Activated CD4-positive, alpha-beta T cell treated with anti-CD3 and anti-CD28 coated beads for 36 hours (primary cell): ENCODE data around the gene ARHGAP35. TPM values are rescaled to one million over a fixed set of nuclear protein-coding genes. Genes with fewer than 3 reads are reported as not detected.

Source experiments
- ATAC-seq: fragments of 200-7000 bp; cut with Tn5 transposase; one replicate; pipeline ENCODE4 v1.10.0; 2021; ENCODE audit warnings: mild to moderate bottlenecking, moderate library complexity
- CTCF ChIA-PET: fragments of 350-600 bp; sonication (Branson Sonifier 250); formaldehyde crosslinking; loops from one replicate; lab custom pipeline; 2021; ENCODE audit warnings: antibody characterized with exemption; lab: Charles Lee
- POLR2A ChIA-PET: fragments of 350-600 bp; sonication (Branson Sonifier 250); formaldehyde crosslinking; loops from one replicate; lab custom pipeline; 2021; ENCODE audit warnings: antibody characterized with exemption, inconsistent platforms; lab: Charles Lee
- DNase-seq: peaks from one replicate; pipeline ENCODE4 v3.0.0-alpha.2; 2020
- H3K27ac Mint-ChIP-seq: one replicate; pipeline ENCODE4 v1.8.0; 2021; ENCODE audit warnings: mixed read lengths
- H3K27me3 Mint-ChIP-seq: one replicate; pipeline ENCODE4 v1.8.0; 2021; ENCODE audit warnings: mixed read lengths
- H3K36me3 Mint-ChIP-seq: one replicate; pipeline ENCODE4 v1.8.0; 2021; ENCODE audit warnings: low read depth, mixed read lengths
- H3K4me1 Mint-ChIP-seq: one replicate; pipeline ENCODE4 v1.8.0; 2021; ENCODE audit warnings: mixed read lengths
- H3K4me3 Mint-ChIP-seq: one replicate; pipeline ENCODE4 v1.8.0; 2021; ENCODE audit warnings: mild to moderate bottlenecking, moderate library complexity, mixed read lengths
- H3K9me3 Mint-ChIP-seq: one replicate; pipeline ENCODE4 v1.8.0; 2021; ENCODE audit warnings: low read depth, mixed read lengths
- intact Hi-C, 2 experiments: fragments of 100-400 bp; cut with DNase I in 1 of 2; cut with micrococcal nuclease in 1 of 2; formaldehyde crosslinking; loops; one replicate each; pipeline versions ENCODE4 v1.14.2 to v1.15.1; 2022 to 2024; cut with DNase I, micrococcal nuclease
- total RNA-seq, 2 experiments: library from RNA; stranded (reverse); gene quantifications; one replicate each; pipeline ENCODE4 v1.2.3, GENCODE V29; 2021

The ARHGAP35 gene
- total RNA-seq, 2 experiments from 2014 or later = 16.5 to 17.2 TPM

DNA sequence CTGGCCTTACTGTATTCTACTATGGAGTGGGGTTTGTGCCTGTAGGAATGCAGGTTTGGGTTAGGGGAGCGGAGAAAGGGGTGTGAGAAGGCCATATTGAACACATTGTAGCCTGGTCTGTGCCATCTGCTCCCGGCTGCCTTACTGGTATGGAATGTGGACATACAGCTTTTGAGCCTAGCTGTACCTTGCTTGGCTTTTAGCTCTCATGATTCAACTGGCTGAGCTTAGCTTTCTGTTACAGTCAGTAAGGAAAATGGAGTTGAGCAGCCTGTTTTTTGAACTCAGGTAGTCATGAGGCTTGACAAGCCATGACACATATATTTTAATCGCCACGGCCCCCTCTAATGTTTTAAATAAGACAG lies 41.6 kb downstream of the ARHGAP35 start:
- H3K4me1 Mint-ChIP-seq = peaks cover 34% of the 10 kb centered on the region
- CTCF ChIA-PET = interaction anchor here (1.2 kb wide), 1 partner anchor 87 kb away, joined by 3 read pairs; no protein-coding TSS in a partner anchor
- H3K36me3 Mint-ChIP-seq = no peaks in the 10 kb centered on the region
- intact Hi-C loops = no loop called here
- H3K4me3 Mint-ChIP-seq = no peak overlapping the region
- ATAC-seq (no peak), DNase-seq (no peak)
- H3K27me3 Mint-ChIP-seq = no peaks in the 10 kb centered on the region
- H3K9me3 Mint-ChIP-seq = no peaks in the 10 kb centered on the region
- no peak overlapping the region for H3K27ac Mint-ChIP-seq
- POLR2A ChIA-PET = no interaction called here

DNA sequence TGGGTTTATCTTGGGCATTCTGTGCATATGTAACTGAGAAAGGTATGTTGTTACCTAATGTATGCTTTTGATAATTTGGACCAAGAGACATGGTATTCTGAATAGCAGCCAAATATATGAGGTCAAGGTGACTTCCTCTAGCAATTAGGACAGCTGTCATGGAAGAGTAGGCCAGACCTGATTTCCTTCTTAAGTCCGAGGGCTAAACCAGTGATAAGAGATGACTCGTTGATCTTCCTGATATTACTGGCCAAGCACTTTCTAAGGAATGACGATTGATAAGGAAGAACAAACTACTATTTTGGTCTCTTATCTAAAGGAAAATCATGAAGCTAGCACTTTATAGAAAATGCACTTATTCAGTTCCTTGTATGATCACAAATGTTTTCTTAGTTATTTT lies 42.7 kb downstream of the ARHGAP35 start:
- Mint-ChIP-seq H3K4me1 (peaks cover 34% of the 10 kb centered on the region), H3K27me3 (no peaks in the 10 kb centered on the region), H3K27ac (no peak overlapping the region), H3K9me3 (no peaks in the 10 kb centered on the region), H3K4me3 (no peak overlapping the region), H3K36me3 (no peaks in the 10 kb centered on the region)
- ATAC-seq = no peak
- ChIA-PET POLR2A (no interaction called here), CTCF (interaction anchor here (0.6 kb wide), 1 partner anchor 13 kb away, joined by 3 read pairs; no protein-coding TSS in a partner anchor)
- DNase-seq = no peak
- intact Hi-C loops = no loop called here

DNA sequence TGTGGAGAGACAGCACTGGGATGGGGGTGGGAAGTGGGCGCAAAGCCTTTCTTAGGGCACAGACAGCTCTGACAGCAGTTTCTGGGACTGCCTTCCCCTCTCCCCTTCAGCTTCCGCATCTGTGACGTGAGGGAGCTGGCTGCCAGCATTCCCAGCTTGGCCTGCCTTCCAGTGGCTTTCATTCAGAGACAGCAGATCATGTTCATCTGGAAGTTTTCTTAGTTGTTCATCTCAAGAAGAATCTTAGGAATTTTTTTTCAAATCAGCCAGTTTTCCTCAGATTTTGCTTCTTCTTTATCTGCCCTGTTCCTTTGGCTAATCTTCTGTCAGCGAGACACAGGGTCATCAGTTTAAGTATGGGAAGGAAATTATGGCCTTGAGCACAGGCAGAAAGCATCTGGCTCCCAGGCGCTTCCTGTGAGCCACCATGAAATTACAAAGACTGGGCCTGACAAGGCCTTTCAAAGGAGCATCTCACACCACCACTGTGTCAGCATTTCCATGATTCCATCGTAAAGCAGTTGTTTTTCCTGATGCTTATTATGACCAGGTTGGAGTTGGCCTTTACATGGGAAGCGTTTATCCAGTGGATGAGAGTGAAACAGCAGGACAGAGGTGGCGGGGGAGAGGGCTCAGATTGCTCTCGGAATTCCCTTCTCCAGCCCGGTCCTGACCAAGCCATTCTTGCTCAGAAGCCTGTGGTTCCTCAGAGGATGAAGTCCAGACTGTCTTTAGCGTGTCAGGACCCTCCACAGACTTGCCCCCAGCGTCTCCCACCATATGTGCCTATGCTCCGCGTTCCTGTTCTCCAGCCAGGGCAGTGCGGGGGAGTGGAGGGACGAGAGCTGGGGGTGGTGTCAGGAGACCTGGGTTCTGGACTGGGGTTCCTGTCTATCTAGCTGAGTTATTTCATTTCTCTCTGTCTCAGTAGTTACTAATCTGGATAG lies 43.6 kb downstream of the ARHGAP35 start:
- DNase-seq (no peak), ATAC-seq (no peak)
- no peaks in the 10 kb centered on the region for H3K9me3 Mint-ChIP-seq
- H3K27ac Mint-ChIP-seq = no peak overlapping the region
- ChIA-PET POLR2A (no interaction called here), CTCF (interaction anchor here (0.6 to 0.7 kb wide), 2 partner anchors 14 to 44 kb away, joined by 3 read pairs; no protein-coding TSS in a partner anchor)
- intact Hi-C loops = no loop called here
- no peaks in the 10 kb centered on the region for H3K27me3 Mint-ChIP-seq
- H3K36me3 Mint-ChIP-seq = no peaks in the 10 kb centered on the region
- H3K4me1 Mint-ChIP-seq = peaks cover 34% of the 10 kb centered on the region
- no peak overlapping the region for H3K4me3 Mint-ChIP-seq

DNA sequence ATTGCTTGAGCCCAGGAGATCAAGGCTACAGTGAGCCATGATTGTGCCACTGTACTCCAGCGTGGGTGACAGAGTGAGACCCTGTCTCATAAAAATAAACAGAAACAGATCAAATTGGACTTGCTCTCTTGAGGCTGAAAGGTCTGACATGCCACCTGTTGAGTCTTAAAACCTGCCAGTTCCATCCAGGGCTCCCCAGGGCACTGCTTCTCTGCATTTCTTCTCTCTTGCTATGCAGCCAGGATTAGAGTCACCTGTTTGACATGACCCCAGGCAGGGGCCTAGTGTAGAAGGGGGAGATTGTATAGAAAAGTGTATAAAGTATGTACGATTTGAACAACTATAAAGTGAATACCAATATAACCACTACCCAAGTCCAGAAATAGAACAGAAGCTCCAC lies 45.4 kb downstream of the ARHGAP35 start:
- intact Hi-C loops = no loop called here
- Mint-ChIP-seq H3K4me3 (no peak overlapping the region), H3K9me3 (no peaks in the 10 kb centered on the region), H3K27me3 (no peaks in the 10 kb centered on the region), H3K36me3 (no peaks in the 10 kb centered on the region), H3K27ac (no peak overlapping the region), H3K4me1 (peaks cover 38% of the 10 kb centered on the region)
- DNase-seq = no peak
- ChIA-PET POLR2A (no interaction called here), CTCF (interaction anchor here (0.5 kb wide), 1 partner anchor 151 kb away, joined by 5 read pairs; no protein-coding TSS in a partner anchor)
- ATAC-seq = no peak

DNA sequence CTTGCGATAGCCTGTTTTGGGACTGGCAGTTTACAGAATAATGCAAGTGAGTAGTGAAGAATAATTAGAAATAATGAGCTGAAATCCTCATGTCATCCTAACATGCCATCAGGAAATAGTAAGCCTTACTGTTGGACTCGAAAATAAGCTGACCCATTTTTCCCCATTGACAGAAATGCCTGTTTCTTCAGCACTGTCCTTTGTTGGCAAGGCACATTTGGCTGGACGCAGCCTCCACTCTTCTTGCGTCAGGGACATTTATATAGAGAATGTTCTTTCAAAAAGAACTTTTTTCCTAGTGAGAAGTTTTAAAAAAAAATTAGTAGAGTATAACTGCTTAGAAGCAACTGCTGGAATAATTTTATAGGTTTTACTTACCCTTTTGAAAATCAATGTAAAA lies 47.1 kb downstream of the ARHGAP35 start:
- POLR2A ChIA-PET = interaction anchor here (0.7 kb wide), 1 partner anchor 812 kb away, joined by 3 read pairs; no protein-coding TSS in a partner anchor
- Mint-ChIP-seq H3K36me3 (no peaks in the 10 kb centered on the region), H3K4me3 (no peak overlapping the region), H3K9me3 (no peaks in the 10 kb centered on the region), H3K27ac (no peak overlapping the region), H3K4me1 (peaks cover 30% of the 10 kb centered on the region), H3K27me3 (no peaks in the 10 kb centered on the region)
- DNase-seq (no peak), ATAC-seq (no peak)
- intact Hi-C loops = no loop called here
- CTCF ChIA-PET = interaction anchor here (0.5 to 3.0 kb wide), 9 partner anchors 10 to 1126 kb away, joined by 3 to 13 read pairs (median 3); no protein-coding TSS in a partner anchor

DNA sequence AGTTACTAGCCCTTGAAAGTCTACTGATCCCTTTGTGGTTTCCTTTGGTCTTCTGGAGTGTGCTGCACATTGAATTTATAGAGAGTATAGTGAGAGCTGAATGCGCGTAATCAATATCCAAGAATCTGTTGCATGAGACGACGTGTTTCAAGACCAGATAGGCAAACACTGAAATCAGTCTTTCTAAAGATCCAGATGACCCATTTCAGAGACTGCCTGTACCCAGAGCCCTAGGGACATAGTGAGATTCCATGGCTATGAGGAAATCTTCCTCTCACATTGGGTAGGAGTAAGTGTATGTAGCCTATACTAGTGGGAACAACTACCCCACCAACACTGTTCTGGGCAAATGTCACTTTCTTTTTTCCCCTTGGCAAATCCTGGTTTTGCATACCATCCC lies 48.6 kb downstream of the ARHGAP35 start:
- H3K4me3 Mint-ChIP-seq = no peak overlapping the region
- POLR2A ChIA-PET = no interaction called here
- H3K9me3 Mint-ChIP-seq = no peaks in the 10 kb centered on the region
- no peaks in the 10 kb centered on the region for H3K36me3 Mint-ChIP-seq
- H3K4me1 Mint-ChIP-seq = peaks cover 28% of the 10 kb centered on the region
- H3K27me3 Mint-ChIP-seq = no peaks in the 10 kb centered on the region
- no peak for DNase-seq
- intact Hi-C loops = no loop called here
- no peak overlapping the region for H3K27ac Mint-ChIP-seq
- CTCF ChIA-PET = interaction anchor here (1.3 to 3.0 kb wide), 2 partner anchors 10 to 18 kb away, joined by 5 to 13 read pairs; no protein-coding TSS in a partner anchor
- no peak for ATAC-seq

Other genes with a start within 250 kb of the ARHGAP35 start
- gene PTGIR, start 235.9 kb upstream of the ARHGAP35 start, total RNA-seq = 10 to 100 TPM; 40.1 to 41.0 TPM
- gene GNG8, start 224.8 kb upstream of the ARHGAP35 start, total RNA-seq = 10 to 100 TPM; 13.8 to 17.4 TPM
- gene DACT3, start 199.8 kb upstream of the ARHGAP35 start, total RNA-seq = 1 to 10 TPM; 2.9 to 3.1 TPM
- 10 to 100 TPM; 76.0 to 78.3 TPM for gene PRKD2, start 143.9 kb upstream of the ARHGAP35 start, total RNA-seq
- gene FKRP, start 114.9 kb upstream of the ARHGAP35 start, total RNA-seq = 10 to 100 TPM; 12.1 to 16.2 TPM
- 10 to 100 TPM; 56.4 to 56.8 TPM for gene STRN4, start 114.5 kb upstream of the ARHGAP35 start, total RNA-seq
- gene SLC1A5, start 72.4 kb upstream of the ARHGAP35 start, total RNA-seq = 100 to 1,000 TPM; 200 to 227 TPM
- gene AP2S1, start 10.2 kb upstream of the ARHGAP35 start, total RNA-seq = 100 to 1,000 TPM; 102 to 104 TPM
- gene NPAS1, start 158.8 kb downstream of the ARHGAP35 start, total RNA-seq = under 1 TPM in 1 of 2 experiments, not detected in 1; 0.50 TPM
- 10 to 100 TPM; 16.3 to 52.7 TPM for gene TMEM160, start 187.6 kb downstream of the ARHGAP35 start, total RNA-seq